ENCODE measurements around the gene SUMF1. TPM values are rescaled to one million over a fixed set of nuclear protein-coding genes. Genes with fewer than 3 reads are reported as not detected.

SUMF1 gene
- total RNA-seq, 4 donors from 2014 or later: 28.7 to 49.0 (median 41.6) TPM

- 84% methylated on average over 4 of the region's 4 CpGs for WGBS
- peaks cover 0 to 42% (median 23%) of the 10 kb centered on the region in 4 donors for H3K36me3 ChIP-seq
These were observed 153.3 kb downstream of the SUMF1 start for GRCh38 chr3:4313606-4314293.

GRCh38 chr3:4311496-4311895 is 155.6 kb downstream of the SUMF1 start:
- Histone ChIP-seq H3K36me3 (peaks cover 0 to 33% (median 16%) of the 10 kb centered on the region in 4 donors), H3K4me1 (peaks cover 32 to 60% (median 57%) of the 10 kb centered on the region in 4 donors), H3K9me3 (no peaks in the 10 kb centered on the region), H3K27me3 (no peaks in the 10 kb centered on the region), H3K27ac (replicated peaks in 1 of 4) (no peak overlapping the region), H3K4me3 (no peak overlapping the region)
- TF ChIP-seq EP300 (IDR thresholded peaks at IDR 0.05) (no peak), CTCF (IDR thresholded peaks at IDR 0.05) (no peak)
- no peak for DNase-seq (ENCODE audit: extremely low spot score)
- intact Hi-C loops (cut with DNase I): no loop called here

More at GRCh38 chr3:4313606-4314293, 153.3 kb downstream of the SUMF1 start:
- no peaks in the 10 kb centered on the region for H3K9me3 ChIP-seq
- DNase-seq (ENCODE audit: extremely low spot score): no peak
- H3K4me3 ChIP-seq: no peak overlapping the region
- peaks cover 12 to 40% (median 34%) of the 10 kb centered on the region in 4 donors for H3K4me1 ChIP-seq
- H3K27ac ChIP-seq (replicated peaks in 1 of 4): peak overlapping the region in 3 of 4 donors; percentile 26 to 59 (median 53)
- H3K27me3 ChIP-seq: no peaks in the 10 kb centered on the region
- intact Hi-C loops (cut with DNase I): no loop called here
- TF ChIP-seq POLR2A (IDR thresholded peaks at IDR 0.05; ENCODE audit: low read depth) (no peak), EP300 (IDR thresholded peaks at IDR 0.05) (no peak), CTCF (IDR thresholded peaks at IDR 0.05) (no peak), POLR2AphosphoS5 (IDR thresholded peaks at IDR 0.05) (no peak)

Other genes with a start within 250 kb of the SUMF1 start
- 10 to 100 TPM; 28.5 to 42.6 (median 31.4) TPM for gene SETMAR, start 163.9 kb downstream of the SUMF1 start, total RNA-seq
- gene ITPR1, start 26.1 kb upstream of the SUMF1 start, total RNA-seq: 100 to 1,000 TPM; 204 to 271 (median 222) TPM

Measured in esophagus muscularis mucosa (tissue), 4 donors.